Transverse colon (tissue), 4 donors: ENCODE results near the gene UNC80.

ENCODE experiments used
- EP300 ChIP-seq: sonication (generic); formaldehyde crosslinking; IDR thresholded peaks from one replicate; pipeline ENCODE4 v1.6.1; 2017; ENCODE audit warnings: antibody characterized with exemption, low read depth
- POLR2AphosphoS5 ChIP-seq, 3 donors: sonication (generic); formaldehyde crosslinking; IDR thresholded peaks; one replicate each; pipeline ENCODE4 v1.6.1; 2016; ENCODE audit warnings: antibody characterized with exemption in 3 of 3
- TF ChIP-seq, protein P1 (sequence below), 5 experiments: fragments of 200-600 bp in 3 of 5; fragments of 450-650 bp in 2 of 5; sonication (generic) in 3 of 5; IDR thresholded peaks; 1 replicate in 2 of 5; 2 replicates in 3 of 5; pipeline ENCODE4 v1.5.1; 2016 to 2017; ENCODE audit warnings: antibody characterized with exemption in 5 of 5, inconsistent platforms in 3 of 5, mild to moderate bottlenecking in 2 of 5, moderate library complexity in 1 of 5

DNA sequence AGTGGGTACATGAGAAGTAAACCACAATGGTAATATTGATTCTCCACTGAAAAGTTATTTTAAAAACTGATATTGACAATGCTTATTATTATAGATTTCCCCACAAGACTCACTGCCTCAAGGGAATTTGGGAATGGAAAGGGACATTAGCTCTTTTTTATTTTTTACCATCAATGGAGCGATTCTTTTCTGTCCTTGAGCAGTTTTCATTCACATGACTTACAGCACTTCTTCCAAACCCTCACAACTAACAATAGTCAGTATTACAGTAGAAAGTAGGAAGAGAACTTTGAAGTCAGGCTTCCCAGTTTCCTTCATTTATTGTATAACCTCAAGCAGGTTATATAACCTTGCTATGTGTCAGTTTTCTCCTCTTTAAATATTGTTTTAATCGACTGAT, 4.3 kb upstream of the UNC80 start:
- TF ChIP-seq EP300 (no peak), POLR2AphosphoS5 (IDR thresholded peaks at IDR 0.05) (no peak)
- TF ChIP-seq, protein P1, sequence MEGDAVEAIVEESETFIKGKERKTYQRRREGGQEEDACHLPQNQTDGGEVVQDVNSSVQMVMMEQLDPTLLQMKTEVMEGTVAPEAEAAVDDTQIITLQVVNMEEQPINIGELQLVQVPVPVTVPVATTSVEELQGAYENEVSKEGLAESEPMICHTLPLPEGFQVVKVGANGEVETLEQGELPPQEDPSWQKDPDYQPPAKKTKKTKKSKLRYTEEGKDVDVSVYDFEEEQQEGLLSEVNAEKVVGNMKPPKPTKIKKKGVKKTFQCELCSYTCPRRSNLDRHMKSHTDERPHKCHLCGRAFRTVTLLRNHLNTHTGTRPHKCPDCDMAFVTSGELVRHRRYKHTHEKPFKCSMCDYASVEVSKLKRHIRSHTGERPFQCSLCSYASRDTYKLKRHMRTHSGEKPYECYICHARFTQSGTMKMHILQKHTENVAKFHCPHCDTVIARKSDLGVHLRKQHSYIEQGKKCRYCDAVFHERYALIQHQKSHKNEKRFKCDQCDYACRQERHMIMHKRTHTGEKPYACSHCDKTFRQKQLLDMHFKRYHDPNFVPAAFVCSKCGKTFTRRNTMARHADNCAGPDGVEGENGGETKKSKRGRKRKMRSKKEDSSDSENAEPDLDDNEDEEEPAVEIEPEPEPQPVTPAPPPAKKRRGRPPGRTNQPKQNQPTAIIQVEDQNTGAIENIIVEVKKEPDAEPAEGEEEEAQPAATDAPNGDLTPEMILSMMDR (IDR thresholded peaks at IDR 0.05) = no peak
